Loucy (cell line): Measurements from ENCODE around the gene BSND.
"Not testable (repeated sequence)": the region's sequence is repeated elsewhere in the genome, so short reads cannot be mapped to it uniquely, and the experiment has no call there.

Experiments
- H2AFZ ChIP-seq: fragments of 200-600 bp; sonication (generic); 2 replicates; pipeline ENCODE4 v1.6.0; 2016; ENCODE audit warnings: antibody characterized with exemption, mild to moderate bottlenecking, low read length, moderate library complexity
- H3F3A ChIP-seq: fragments of 200-600 bp; 2 replicates; pipeline ENCODE4 v1.6.0; 2016; ENCODE audit warnings: antibody characterized with exemption, low read depth, mild to moderate bottlenecking
- H3K27me3 ChIP-seq: fragments of 200-600 bp; sonication (generic); 2 replicates; pipeline ENCODE4 v1.6.1; 2014; ENCODE audit warnings: low read length, mild to moderate bottlenecking; ENCODE audit not compliant: insufficient read depth, poor library complexity, severe bottlenecking
- H3K36me3 ChIP-seq: fragments of 200-600 bp; sonication (generic); 2 replicates; pipeline ENCODE4 v1.6.1; 2016; ENCODE audit warnings: low read length; ENCODE audit not compliant: insufficient read depth
- H3K4me1 ChIP-seq: fragments of 200-600 bp; sonication (generic); 2 replicates; pipeline ENCODE4 v1.5.1; 2014; ENCODE audit warnings: low read length, mild to moderate bottlenecking; ENCODE audit not compliant: insufficient read depth, poor library complexity, severe bottlenecking
- H3K4me2 ChIP-seq: fragments of 200-600 bp; sonication (generic); 2 replicates; pipeline ENCODE4 v1.6.0; 2014; ENCODE audit warnings: antibody characterized with exemption, low read length, low read depth, mild to moderate bottlenecking; ENCODE audit not compliant: poor library complexity, severe bottlenecking
- H3K4me3 ChIP-seq: fragments of 200-600 bp; sonication (generic); 2 replicates; pipeline ENCODE4 v1.5.1; 2014; ENCODE audit warnings: low read length, mild to moderate bottlenecking, mixed read lengths; ENCODE audit not compliant: poor library complexity, severe bottlenecking
- H3K79me2 ChIP-seq: fragments of 200-600 bp; sonication (generic); 2 replicates; pipeline ENCODE4 v1.6.1; 2014; ENCODE audit warnings: low read length; ENCODE audit not compliant: insufficient read depth
- H3K9ac ChIP-seq: fragments of 200-600 bp; sonication (generic); 2 replicates; pipeline ENCODE4 v1.6.0; 2014; ENCODE audit warnings: mild to moderate bottlenecking, low read depth, low read length, moderate library complexity; ENCODE audit not compliant: poor library complexity, severe bottlenecking
- H3K9me2 ChIP-seq: fragments of 200-600 bp; sonication (generic); replicated peaks from 2 replicates; pipeline ENCODE4 v1.6.1; 2016; ENCODE audit warnings: low read depth, low read length, mixed read lengths
- H3K9me3 ChIP-seq: fragments of 200-600 bp; sonication (generic); 2 replicates; pipeline ENCODE4 v1.6.1; 2014; ENCODE audit warnings: mild to moderate bottlenecking, antibody characterized with exemption, low read length, low read depth; ENCODE audit not compliant: insufficient read depth
- H4K20me1 ChIP-seq: fragments of 200-600 bp; sonication (generic); 2 replicates; pipeline ENCODE4 v1.6.0; 2014; ENCODE audit warnings: antibody characterized with exemption, low read length, mild to moderate bottlenecking; ENCODE audit not compliant: insufficient read depth, poor library complexity, severe bottlenecking
- CTCF ChIP-seq: fragments of 200-600 bp; sonication (generic); conservative IDR thresholded peaks from 2 replicates; pipeline ENCODE4 v1.5.1; 2014; ENCODE audit warnings: mild to moderate bottlenecking, antibody characterized with exemption, low read length
- EZH2phosphoT487 ChIP-seq: fragments of 200-600 bp; IDR thresholded peaks from 2 replicates; pipeline ENCODE4 v1.6.1; 2018; ENCODE audit warnings: antibody characterized with exemption, mild to moderate bottlenecking, moderate library complexity, borderline replicate concordance

The BSND gene

GRCh38 chr1:55031098-55031497 is 32.4 kb downstream of the BSND start:
- not testable (repeated sequence) for H3K79me2 ChIP-seq, H3K9ac ChIP-seq, H3F3A ChIP-seq, H3K36me3 ChIP-seq, H3K4me3 ChIP-seq, H3K4me1 ChIP-seq, H3K9me2 ChIP-seq, H4K20me1 ChIP-seq, H3K27me3 ChIP-seq, H3K4me2 ChIP-seq, H3K9me3 ChIP-seq, H2AFZ ChIP-seq

GRCh38 chr1:55033265-55033614 is 34.5 kb downstream of the BSND start:
- H3K36me3 ChIP-seq: no peaks in the 10 kb centered on the region
- no peak overlapping the region for H3K4me2 ChIP-seq
- H4K20me1 ChIP-seq: no peaks in the 10 kb centered on the region
- TF ChIP-seq EZH2phosphoT487: no peak
- TF ChIP-seq CTCF: no peak
- H3K4me1 ChIP-seq: no peaks in the 10 kb centered on the region
- H3K9me2 ChIP-seq: no peaks in the 10 kb centered on the region
- no peak overlapping the region for H2AFZ ChIP-seq
- no peak overlapping the region for H3K9ac ChIP-seq
- H3K79me2 ChIP-seq: no peaks in the 10 kb centered on the region
- H3K4me3 ChIP-seq: no peak overlapping the region
- no peaks in the 10 kb centered on the region for H3F3A ChIP-seq
- no peaks in the 10 kb centered on the region for H3K9me3 ChIP-seq
- no peaks in the 10 kb centered on the region for H3K27me3 ChIP-seq

GRCh38 chr1:55034476-55035133 is 35.9 kb downstream of the BSND start:
- TF ChIP-seq CTCF: no peak
- no peak for TF ChIP-seq EZH2phosphoT487
- H3F3A ChIP-seq: no peaks in the 10 kb centered on the region
- no peak overlapping the region for H2AFZ ChIP-seq
- H3K4me2 ChIP-seq: no peak overlapping the region
- H3K4me3 ChIP-seq: no peak overlapping the region
- H3K27me3 ChIP-seq: no peaks in the 10 kb centered on the region
- no peaks in the 10 kb centered on the region for H3K4me1 ChIP-seq
- no peaks in the 10 kb centered on the region for H3K79me2 ChIP-seq
- no peaks in the 10 kb centered on the region for H3K9me3 ChIP-seq
- no peaks in the 10 kb centered on the region for H4K20me1 ChIP-seq
- no peaks in the 10 kb centered on the region for H3K36me3 ChIP-seq
- H3K9me2 ChIP-seq: no peaks in the 10 kb centered on the region
- no peak overlapping the region for H3K9ac ChIP-seq

- Histone ChIP-seq H3K9ac (no peak overlapping the region), H3K27me3 (no peaks in the 10 kb centered on the region), H3K9me3 (no peaks in the 10 kb centered on the region), H3K4me3 (no peak overlapping the region), H3K4me1 (no peaks in the 10 kb centered on the region), H3K4me2 (no peak overlapping the region), H2AFZ (no peak overlapping the region), H4K20me1 (no peaks in the 10 kb centered on the region), H3F3A (no peaks in the 10 kb centered on the region), H3K79me2 (no peaks in the 10 kb centered on the region), H3K9me2 (no peaks in the 10 kb centered on the region), H3K36me3 (no peaks in the 10 kb centered on the region)
- TF ChIP-seq EZH2phosphoT487: no peak
- TF ChIP-seq CTCF: no peak
Measured at GRCh38 chr1:55035904-55036303, 37.2 kb downstream of the BSND start.
